A204.1 (cell line): ENCODE measurements around the gene HNRNPL.
"Not testable (repeated sequence)": the region's sequence is repeated elsewhere in the genome, so short reads cannot be mapped to it uniquely, and the experiment has no call there.

Source experiments
- FAIRE-seq: peaks from 2 replicates; lab custom pipeline; 2012; peaks lifted over from hg19 to GRCh38; lab: Jason Lieb, UNC

Gene HNRNPL

DNA sequence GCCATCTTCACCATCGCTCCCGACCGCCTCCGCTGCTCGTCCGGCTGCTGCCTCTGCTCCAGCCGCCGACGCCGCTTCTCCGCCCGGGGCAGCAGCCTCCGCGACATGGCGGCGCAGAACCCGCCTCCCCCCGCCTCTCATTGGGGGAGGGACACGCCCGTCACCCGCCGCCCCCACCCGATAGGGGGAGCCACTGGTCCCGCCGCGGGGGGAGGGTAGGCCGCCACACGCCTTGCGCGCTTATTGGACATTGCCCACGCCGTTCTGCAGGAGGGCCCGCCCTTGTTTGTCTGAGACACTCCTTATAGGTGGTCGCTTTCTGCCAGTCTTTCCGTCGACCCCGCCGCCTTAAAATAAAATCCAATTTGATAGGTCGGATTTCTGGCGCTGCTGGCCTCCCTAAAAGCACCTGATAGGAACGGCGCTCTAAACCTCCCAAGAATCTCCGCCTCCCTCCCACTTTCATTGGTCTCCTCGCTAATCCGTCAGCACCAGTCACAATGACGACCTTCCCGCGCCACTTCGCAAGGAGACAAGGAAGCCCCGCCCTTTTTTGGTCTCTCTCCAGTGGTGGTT, at the start of gene HNRNPL:
TSS of gene HNRNPL (minus strand) at position 127 of the 576 bp plus-strand sequence. CDS start at position 107, 20 bp downstream.
- no peak for FAIRE-seq

DNA sequence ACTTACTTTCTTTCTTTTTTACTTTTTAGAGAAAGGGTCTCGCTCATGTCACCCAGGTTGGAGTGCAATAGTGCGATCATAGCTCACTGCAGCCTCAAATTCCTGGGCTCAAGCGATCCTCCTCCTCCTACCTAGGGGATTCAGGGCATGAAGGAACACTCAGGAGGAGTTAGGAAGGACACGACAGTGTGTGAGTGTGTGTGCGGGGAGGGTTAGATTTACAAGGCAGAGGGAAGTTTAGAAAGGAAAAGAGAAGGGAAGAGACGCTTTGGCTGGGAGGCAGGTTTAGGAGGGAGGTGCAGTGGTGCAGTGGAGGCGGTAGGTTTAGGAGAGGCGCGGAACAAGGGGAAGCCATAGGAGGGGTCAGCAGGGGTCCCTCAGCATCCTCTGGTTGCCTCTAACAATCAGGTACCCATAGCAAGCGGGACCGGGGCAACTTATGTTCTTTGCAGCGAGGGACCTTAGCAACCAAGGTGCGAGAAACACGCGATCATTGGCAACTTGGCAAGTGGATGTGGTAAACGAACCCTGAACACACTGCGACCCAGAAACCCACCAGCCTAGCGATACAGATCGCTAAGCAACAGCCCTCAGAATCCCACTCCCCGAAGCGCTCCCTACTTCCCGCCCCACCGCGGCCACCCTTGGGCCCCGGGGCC, 49.1 kb upstream of the HNRNPL start:
- no peak for FAIRE-seq

DNA sequence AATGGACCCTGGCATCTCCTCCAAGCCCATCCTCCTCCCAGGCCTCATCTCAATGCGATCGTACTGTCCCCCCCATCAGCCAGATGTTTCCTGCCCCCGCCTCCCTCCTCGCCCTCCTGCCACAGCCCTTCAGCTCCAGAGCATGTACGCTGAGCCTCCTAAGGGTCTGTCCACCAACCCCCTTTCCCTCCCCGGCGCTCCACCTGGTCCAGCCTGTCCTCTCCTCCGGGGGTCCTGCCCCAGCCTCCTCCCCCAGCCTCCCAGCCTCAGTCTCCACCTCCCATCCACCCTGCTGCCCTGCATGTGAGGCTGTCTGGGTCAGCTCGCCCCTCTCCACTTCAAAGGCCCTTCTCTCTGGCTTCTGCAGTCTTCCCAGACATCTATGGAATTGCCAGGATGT, 45.2 kb upstream of the HNRNPL start:
- no peak for FAIRE-seq

DNA sequence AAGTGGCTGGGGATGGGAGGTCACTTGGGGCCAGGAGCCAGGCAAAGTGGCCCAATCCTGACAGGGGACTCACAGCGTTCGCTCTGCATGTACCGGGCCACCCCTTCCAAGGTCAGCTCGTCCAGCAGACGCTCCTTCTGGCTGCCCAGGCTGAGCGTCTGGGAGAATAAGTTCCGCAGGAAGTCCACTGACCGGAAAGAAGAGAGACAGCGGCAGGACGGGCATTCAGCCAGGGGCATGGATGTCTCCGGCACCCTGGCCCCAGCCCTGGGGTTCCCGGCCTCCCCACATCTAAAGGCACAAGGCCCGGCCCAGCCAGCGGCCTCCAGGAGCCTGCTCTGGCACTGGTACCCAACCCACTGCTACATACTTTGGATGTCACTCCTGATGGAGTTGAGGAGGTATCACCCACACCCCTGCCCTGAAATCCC, 43.6 kb upstream of the HNRNPL start:
- FAIRE-seq, result no peak

DNA sequence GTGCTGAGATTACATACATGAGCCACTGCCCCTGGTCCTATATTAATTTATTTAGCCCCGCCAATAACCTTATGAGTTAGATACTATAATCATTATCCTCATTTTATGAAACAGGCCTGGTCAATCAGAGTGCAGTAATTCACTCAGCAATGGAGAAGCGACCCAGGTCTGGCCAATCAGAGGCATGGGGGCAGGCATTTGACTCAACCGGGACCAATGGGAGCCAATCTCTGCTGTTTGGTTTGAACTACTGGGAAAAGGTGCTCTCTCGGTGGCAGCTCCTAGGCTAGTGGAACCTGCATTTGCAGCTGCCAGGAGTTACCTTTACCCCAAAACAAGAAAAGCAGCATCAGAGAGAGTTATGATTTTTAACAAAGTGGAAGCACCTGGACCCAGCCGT, 43.1 kb upstream of the HNRNPL start:
- FAIRE-seq, result no peak

DNA sequence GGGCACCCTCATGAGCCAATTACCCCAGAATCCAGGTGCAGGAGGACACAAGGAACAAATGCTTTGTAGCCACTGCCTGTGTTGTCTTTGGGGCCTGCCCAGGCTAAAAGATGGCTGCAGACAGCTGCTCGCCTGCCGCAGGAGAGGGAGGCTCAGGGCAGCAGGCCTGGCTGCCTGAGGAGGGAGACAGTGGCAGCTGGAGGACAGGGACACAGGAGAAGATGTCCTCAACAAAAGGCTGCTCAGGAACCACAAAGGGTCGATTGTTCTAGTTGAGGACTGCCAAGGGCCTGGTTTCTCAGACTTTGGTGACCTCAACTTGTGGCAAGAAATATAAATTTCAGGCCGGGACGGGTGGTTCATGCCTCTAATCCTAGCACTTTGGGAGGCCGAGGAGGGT, 42.0 kb upstream of the HNRNPL start:
- FAIRE-seq, result no peak

DNA sequence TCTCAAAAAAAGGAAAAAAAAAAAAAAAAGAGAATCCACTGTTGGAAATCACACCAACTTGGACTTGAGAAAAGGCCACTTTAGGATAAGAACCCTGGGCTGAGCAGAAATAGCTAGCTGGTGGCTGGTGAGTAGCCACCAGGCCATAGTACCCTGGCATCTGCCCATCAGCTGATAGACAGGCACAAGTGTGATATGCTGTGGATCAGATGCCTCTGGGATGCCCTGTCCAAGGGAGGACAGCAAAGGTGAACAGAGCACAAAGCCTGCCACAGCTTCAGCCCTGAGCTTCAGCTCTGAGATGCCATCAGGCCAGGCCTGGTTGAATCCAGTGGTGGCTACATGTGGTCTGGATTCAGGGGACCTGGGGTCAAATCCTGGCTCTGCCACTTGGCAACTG, 40.9 kb upstream of the HNRNPL start:
- no peak for FAIRE-seq

DNA sequence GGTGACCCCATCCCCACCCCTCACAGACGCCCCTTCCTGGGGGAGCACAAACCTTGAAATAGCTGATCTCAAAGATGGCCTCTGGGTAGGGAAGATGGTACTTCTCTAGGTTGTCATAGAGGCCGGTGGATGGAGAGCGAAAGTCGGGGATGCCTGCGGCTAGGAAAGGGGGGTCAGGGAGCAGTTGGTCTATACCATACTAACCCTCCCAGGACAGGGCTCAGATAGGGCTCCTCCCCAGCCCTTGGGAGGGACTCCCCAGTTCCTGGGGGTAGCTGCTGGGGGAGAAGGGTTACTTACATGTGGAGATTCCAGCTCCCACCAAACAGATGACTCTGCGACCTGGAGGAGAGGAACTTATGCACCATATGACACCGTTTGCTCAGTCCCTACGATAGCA, 40.0 kb upstream of the HNRNPL start:
- FAIRE-seq, result no peak

DNA sequence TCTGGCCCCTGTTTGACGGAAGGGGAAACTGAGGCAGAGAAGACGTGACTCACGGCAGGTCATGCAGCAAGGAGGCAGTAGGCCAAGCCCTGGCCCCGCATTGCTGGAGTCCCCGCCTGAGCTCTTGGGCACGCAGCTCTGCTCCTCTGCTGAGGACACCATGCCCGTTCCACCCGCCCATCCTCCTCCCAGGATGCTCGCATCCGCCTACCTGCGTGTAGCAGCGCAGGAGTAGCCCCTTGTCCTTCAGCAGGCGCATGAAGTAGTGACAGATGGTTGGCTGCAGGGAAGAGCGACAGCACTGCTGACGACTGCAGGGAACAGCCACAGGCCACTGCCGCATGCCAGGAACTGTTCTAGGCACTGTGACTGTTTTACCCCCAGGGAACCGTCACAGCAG, 39.1 kb upstream of the HNRNPL start:
- no peak for FAIRE-seq

DNA sequence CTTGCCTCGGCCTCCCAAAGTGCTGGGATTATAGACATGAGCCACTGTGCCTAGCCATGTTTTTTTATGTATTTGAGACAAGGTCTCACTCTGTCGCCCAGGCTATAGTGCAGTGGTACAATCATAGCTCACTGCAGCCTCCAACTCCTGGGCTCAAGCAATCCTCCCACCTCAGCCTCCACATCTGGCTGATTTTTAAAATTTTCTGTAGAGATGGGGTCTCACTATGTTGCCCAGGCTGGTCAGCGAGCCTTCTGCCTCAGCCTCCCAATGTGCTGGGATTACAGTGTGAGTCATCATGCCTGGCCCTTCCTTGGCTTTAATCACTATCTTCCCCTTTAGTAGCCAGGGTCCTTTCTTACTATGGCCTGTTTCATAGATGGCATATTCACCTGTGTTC, 34.9 kb upstream of the HNRNPL start:
- not testable (repeated sequence) for FAIRE-seq

DNA sequence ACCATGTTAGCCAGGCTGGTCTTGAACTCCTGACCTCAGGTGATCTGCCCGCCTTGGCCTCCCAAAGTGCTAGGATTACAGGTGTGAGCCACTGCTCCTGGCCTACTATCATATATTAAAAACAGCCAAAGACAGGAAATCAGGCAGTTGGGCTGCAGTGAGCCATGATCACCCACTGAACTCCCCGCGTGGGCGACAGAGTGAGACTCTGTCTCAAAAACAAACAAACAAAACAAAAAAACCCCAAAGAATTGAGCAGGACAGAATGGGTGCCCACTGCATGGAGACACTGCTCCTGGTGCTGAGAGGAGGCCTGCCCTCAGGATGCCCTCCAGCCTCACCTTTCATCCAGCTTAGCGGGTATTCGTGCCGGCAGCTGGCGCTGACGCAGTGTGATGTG, 33.5 kb upstream of the HNRNPL start:
- no peak for FAIRE-seq

DNA sequence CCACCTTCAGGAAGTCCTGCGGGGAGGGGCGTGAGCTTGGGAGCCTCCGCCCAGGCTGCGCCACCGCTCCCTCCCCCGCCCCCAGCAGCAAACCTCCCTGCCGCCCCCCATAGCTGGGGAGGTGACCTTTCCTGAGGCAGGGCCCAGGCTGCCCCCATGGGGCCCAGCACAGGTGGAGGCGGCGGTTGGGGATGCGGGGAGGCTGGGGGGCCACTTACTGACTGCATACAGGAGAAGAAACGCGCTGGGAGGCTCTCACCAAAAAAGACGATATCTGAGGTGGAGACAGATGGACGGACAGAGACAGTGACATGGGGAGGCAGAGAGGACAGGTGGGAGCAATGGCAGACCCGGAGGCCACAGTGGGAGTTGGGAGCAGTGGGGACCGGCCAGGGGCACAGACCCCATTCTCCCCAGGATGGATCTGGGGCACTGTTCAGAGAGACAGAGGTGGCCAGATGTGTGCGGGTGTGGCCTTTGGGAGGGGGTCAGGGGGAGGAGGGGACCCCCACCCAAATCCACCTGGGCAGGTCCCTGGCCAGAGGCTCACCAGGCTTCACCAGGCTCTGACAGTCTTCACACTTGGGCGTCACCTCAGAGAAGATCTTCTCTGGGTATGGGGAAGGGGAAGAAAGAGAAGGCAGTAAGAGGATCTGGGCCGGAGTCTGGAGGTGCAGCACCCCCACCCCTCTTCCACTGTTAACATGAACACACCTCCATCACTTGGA, 31.3 kb upstream of the HNRNPL start:
- FAIRE-seq, result no peak

DNA sequence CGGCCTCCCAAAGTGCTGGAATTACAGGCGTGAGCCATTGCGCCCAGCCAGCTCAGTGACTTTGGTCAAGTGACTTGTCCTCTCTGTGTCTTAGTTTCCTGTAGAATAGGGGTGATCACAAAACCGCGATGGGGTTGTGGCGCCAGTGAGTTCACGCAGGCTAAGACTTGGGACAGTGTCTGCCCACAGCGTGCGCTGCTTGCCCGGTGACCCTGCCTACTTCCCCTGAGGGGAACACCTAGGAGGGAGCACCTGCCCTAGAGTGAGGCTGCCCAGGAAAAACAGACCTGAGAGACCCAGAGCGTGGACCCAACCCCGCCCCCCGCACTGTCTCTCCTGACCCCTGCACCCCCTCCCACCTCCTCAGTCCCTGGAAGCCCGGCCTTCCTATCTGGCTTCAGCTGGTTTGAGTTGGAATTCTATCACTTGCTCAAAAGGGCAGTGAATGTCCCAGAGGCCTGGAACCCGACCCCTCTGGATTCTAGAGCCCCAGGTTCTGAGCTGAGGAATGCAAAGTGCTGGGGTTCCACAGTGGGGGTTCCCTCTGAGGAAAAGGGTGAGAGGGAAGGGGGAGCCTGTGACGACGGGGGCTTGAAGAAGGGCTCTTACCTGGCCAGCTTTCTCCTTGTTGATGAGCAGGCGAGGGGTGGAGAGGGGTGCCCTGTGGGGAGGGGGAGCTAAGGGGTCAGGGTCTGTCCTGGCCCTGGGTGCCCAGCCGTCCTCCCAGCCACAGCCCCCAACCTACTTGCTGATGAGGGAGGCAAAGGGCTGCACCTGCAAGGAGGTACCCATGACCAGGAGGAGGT, 30.5 kb upstream of the HNRNPL start:
- no peak for FAIRE-seq

DNA sequence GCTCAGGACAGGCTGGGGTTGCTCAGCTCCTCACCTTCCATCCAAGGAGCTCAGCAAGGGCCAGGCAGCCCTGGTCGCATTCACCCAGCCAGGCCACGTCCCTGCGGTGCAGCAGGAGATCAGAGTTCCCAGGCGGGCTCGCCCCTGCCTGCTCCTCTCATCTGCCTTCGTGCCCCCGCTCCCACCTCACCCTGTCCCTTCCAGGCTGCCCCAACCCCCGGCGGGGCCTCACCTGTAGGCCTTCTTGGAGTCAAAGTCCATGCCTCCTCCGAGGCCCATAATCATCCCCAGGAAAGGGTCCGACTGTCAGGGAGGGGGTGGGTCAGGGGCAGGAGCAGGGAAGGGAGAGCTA, 29.6 kb upstream of the HNRNPL start:
- FAIRE-seq, result no peak

DNA sequence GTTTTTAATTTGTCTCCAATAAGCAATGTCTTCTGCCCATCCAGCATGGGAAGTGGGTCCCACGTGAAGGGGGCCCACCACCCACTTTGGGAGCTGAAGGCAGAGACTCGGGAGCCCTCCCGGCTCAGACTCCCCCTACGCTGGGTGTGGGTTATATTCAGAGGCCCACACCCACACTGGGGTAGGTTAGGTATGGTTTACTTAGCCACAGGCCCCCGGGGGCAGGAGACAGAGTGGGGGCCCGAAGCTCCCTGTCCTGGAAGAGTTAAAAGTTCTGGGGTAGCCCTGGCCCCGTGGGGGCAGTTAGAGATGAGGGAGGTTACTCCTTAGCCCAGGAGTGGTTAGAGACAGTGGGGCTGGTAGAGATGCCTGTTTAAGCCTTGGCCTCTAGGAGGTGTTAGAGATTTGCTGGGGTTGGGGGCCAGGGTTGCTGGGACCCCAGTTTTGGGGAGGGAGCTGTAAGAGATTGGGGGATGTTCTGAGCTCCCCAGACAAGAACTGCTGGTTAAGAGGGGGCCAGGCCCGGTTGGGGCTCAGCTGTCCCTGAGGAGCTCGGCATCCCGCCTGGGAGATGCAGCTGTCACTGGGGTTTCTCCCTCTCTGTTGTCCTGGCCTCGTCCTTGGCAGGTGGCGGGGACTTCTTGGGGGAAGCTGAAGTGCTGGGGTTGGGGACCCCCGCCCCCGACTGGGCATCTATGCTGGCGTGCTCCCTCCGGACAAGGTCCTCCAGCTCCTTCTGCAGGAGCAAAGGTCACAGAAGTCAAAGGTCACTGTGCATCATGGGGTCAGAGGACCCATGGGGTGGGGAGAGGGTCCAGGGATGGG, 29.0 kb upstream of the HNRNPL start:
- no peak for FAIRE-seq

DNA sequence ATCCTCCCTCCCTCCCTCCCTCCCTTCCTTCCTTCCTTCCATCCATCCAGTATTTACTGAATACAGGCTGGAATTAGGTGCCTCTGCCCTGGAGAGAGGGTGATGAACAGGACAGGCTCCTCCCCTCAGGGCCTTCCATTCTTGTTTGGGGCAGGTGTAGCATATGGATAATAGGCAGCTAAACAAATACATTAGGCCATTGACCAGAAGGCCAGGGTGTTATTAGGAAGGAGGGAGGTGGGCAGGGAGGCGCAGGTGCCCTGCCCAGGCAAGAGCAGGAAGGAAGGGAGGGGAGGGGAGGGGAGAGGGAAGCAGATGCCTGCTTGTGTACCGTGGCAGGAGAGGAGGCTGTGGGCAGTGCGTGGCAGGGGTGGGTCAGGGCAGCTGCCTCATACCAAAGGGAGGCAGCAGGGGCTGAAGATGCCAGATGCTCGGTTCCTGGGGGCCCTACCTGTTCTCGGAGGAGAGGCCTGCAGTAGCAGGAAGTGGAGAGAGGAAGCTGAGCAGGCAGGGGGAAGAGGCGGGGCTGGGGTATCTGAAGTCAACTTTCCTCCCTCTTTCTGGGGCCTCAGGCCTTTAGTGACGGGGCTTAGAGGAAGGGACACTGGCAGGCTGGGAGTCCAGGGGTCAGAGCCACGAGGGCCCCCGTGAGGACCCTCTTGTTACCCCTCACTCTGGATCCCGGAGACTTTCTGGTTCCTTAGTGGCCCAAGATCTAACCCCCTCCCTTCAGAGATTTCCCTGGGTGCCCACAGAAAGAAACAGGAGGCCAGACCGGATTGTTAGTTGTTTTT, 28.2 kb upstream of the HNRNPL start, which contains the start of gene RINL:
TSS of gene RINL (minus strand) at position 495 of the 794 bp plus-strand sequence. CDS start 1,533 bp downstream, outside the sequence.
- FAIRE-seq, result no peak

DNA sequence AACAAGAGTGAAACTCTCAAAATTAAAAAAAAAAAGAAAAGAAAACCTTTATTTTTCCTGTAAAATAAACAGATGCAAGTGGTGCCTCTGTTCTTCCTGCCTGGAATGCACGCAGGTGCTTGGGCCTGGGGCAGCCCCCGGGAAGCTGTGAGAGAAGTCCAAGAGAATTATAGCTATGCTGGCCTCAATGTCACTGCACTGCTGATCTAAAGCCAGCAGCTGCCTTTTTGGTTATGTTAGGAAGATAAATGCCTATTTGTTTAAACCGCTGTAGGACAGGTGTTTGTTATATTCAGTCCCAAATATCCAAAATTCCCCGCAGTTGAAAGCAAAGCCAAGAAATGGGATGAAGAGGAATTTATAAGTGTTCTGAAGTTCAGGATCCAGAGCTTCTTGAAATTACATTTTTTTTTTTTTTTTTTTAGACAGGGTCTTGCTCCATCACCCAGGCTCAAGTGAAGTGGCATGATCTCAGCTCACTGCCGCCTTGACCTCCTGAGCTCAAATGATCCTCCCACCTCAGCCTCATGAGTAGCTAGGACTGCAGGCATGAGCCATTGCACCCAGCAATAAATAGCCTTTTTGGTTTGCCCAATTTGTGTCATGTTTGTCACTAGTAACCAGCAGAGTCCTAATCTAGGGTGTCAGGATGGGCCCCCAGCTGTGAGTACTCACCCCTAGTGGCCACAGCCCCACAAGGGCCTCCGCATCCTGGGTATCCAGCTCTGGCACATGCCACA, 26.0 kb upstream of the HNRNPL start:
- no peak for FAIRE-seq

DNA sequence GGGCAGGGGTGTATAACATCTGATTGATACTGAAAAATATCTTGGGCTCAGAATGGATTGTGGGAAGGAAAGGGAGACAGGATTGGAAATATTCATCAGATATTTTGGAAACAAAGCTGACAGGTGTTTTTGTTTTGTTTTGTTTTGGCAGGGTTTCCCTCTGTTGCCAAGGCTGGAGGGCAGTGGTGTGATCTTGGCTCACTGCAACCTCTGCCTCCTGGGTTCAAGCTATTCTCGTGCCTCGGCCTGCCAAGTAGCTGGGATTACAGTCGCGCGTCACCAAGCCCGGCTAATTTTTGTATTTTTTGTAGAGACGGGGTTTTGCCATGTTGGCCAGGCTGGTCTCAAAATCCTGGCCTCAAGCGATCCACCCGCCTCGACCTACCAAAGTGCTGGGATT, 23.6 kb upstream of the HNRNPL start:
- FAIRE-seq, result not testable (repeated sequence)

DNA sequence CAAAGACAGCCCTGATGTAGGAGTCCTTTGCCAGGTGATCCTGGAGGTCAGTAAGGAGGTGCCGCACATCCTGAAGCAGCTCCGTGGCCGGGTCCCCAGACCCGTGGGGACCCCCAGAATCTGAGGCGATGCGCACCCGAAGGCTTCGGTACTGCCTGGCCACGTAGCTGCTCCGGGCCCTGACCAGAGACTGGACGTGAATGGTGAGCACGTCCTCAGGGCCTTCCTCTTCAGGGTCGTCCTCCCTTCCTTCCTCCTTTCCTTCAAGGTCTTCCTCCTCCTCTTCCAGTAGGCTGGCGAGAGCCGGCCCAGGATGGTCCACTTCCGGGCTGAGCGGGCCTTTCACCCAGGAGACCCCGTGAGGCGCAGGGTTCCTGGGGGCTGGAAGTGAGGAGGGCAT, 20.8 kb upstream of the HNRNPL start:
- FAIRE-seq, result no peak
